Fibroblast of mammary gland (primary cell): Measurements from ENCODE around the gene ABCC3.
A peak's percentile ranks its signal among the peaks of the same experiment; 100 is the strongest.

ENCODE experiments used
- DNase-seq: peaks from one replicate; pipeline ENCODE4 v3.0.0-alpha.2; 2010; ENCODE audit warnings: low read depth
- H3K4me3 ChIP-seq: 2 replicates; pipeline ENCODE4 v1.5.1; 2011; ENCODE audit warnings: low read depth, mild to moderate bottlenecking, low read length, moderate library complexity; ENCODE audit not compliant: control insufficient read depth
- TF ChIP-seq, protein P1 (sequence below): conservative IDR thresholded peaks from 2 replicates; pipeline ENCODE4 v1.5.1; 2011; ENCODE audit warnings: low read depth, low read length, inconsistent platforms; ENCODE audit not compliant: control insufficient read depth, insufficient read depth

The ABCC3 gene

DNA sequence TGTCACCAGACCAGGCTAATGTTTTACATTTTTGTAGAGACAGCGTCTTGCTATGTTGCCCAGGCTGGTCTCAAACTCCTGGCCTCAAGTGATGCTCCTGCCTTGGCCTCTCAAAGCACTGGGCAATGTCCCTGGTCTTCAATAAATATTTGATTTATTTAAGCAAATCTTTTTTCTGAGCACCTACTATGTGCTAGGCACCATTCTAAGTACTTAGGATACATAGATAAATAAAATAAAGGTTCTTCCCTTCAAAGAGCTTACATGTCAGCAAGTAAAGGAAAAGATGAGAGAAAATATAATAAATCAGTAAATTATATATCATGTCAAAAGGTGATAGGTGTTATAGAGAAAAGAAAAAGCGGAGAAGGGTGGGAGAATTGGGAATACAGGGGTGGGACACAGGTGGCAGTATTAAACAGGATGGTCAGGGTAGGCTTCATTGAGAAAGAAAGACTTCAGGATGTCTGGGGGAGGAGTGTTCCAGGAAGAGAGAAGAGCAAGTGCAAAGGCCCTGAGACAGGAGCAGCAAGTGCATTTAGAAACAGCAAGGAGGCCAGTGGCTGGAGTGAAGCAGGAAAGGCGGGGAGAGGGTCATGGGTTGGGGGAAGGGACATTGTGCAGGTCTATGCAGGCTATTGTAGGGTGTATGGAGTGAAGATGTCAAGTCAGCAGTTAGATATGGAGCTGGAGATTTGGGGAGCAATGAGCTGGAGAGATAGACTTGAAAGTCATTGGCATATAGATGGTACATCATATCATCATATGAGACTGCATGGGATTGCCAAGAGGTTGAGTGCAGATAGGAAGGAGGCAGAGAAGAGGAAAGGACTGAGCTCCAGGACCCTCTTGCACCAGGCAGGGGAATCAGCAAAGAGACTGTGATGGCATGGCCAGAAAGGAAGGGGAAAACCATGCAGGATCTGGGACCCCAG, 11.3 kb downstream of the ABCC3 start:
- no peak overlapping the region for H3K4me3 ChIP-seq
- TF ChIP-seq, protein P1, sequence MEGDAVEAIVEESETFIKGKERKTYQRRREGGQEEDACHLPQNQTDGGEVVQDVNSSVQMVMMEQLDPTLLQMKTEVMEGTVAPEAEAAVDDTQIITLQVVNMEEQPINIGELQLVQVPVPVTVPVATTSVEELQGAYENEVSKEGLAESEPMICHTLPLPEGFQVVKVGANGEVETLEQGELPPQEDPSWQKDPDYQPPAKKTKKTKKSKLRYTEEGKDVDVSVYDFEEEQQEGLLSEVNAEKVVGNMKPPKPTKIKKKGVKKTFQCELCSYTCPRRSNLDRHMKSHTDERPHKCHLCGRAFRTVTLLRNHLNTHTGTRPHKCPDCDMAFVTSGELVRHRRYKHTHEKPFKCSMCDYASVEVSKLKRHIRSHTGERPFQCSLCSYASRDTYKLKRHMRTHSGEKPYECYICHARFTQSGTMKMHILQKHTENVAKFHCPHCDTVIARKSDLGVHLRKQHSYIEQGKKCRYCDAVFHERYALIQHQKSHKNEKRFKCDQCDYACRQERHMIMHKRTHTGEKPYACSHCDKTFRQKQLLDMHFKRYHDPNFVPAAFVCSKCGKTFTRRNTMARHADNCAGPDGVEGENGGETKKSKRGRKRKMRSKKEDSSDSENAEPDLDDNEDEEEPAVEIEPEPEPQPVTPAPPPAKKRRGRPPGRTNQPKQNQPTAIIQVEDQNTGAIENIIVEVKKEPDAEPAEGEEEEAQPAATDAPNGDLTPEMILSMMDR, result no peak
- DNase-seq, result no peak

DNA sequence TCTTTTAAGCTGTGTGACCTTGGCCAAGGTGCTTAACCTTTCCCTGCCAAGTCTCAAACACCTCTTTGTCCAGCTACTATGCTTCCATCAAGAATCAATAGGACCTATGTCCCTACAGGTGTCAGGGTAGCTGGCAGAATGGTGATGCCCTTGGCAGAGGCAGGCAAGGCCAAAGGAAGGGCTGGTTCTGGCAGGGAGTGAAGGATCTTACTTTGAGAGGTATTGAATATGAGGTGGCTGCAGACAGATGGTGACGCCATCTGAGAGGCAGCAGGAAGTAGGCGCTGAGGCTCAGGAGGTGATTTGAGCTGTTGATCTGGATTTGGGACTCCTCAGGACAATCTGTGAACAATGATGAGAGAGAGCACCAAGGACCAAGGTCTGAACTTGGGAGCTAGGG, 12.5 kb downstream of the ABCC3 start:
- no peak overlapping the region for H3K4me3 ChIP-seq
- DNase-seq, result no peak
- TF ChIP-seq, protein P1, result no peak

GRCh38 chr17:50649042-50649908, 14.6 kb downstream of the ABCC3 start:
- H3K4me3 ChIP-seq, result no peak overlapping the region
- TF ChIP-seq, protein P1, result no peak
- DNase-seq, result peak; percentile 64

DNA sequence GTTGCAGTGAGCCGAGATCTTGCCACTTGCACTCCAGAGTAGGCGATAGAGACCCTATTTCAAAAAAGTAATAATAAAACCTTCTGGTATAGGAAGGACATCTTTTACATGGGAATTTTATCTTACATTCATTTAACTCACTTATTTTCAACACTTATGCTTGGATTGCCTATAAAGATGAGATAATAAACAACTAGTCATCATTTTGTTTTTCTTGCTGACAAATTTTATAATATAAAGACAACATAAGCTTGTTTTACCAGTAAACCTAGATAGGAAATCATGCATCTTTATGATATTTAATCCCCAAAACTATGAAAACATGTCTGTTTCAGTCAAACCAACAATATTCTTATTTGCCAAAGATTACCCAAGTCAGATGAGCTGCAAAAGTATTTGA, 17.0 kb downstream of the ABCC3 start:
- TF ChIP-seq, protein P1, result no peak
- no peak for DNase-seq
- no peak overlapping the region for H3K4me3 ChIP-seq

DNA sequence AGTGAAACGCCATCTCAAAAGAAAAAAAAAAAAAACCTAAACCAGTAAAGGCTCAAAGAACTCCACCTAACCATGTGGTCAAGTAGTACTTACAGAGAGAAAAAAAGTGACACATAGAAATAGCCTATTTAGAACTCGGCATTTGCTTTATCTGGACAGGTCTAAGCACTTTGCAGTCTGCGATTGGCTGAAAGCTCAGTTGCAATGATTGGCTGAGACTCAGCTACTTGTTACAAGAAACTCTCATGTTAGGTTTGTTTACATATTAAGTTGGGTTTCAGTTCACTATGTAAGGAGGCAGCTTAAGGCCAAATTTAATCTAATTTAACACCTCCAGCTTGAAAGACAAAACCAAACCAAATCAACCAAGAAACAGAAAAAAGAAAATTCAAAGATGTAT, 19.1 kb downstream of the ABCC3 start:
- H3K4me3 ChIP-seq, result no peak overlapping the region
- DNase-seq, result no peak
- TF ChIP-seq, protein P1, result no peak

- TF ChIP-seq, protein P1, result no peak
- H3K4me3 ChIP-seq, result no peak overlapping the region
- no peak for DNase-seq
These were observed 21.8 kb downstream of the ABCC3 start for GRCh38 chr17:50656509-50656908.
